COR-L47 (cell line): Measurements from ENCODE around the gene BRI3BP.
"Not testable (repeated sequence)": the region's sequence is repeated elsewhere in the genome, so short reads cannot be mapped to it uniquely, and the experiment has no call there.

Source experiments
- DNase-seq: peaks from one replicate; lab custom pipeline; 2025; lab: John Stamatoyannopoulos, UW

BRI3BP gene

DNA sequence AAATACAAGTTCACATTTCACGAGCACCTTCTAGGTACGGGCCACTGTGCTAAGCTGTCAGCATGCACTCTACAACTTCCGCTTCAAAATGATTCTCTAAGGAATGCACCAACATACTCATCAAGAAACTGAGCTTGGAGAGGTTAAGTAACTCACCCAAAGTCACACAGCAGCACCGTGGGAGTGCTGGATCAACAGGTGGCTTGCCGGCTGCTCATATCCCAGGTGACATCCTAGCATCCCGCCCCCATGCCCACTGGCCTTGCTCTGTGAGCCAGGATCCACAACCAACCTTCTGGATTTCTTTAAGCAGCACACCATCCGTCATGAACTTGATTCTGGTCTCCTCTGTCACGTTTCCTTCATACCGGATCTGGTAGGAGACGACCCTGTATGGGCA, 21.2 kb upstream of the BRI3BP start:
- DNase-seq: no peak

DNA sequence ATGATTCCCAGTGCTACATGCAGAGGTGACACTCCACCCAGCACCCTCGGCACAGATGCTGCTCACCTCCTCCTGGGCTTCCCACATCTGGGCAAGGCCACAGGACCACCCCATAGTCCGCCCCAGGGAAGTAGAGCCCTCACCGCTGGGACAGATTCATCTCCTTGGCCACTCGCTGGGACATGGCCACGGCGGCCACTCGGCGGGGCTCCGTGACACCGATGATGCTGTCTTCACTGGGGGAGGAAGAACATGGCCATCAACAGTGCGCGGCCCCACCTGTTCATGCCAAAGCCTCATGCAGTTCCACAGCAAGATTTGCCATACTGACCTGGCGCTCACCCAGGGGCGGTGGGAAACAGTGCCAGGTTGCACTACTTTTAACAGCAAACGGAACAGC, 18.2 kb upstream of the BRI3BP start:
- DNase-seq: no peak

- no peak for DNase-seq
Measured at GRCh38 chr12:124976999-124977398, 16.4 kb upstream of the BRI3BP start.

DNA sequence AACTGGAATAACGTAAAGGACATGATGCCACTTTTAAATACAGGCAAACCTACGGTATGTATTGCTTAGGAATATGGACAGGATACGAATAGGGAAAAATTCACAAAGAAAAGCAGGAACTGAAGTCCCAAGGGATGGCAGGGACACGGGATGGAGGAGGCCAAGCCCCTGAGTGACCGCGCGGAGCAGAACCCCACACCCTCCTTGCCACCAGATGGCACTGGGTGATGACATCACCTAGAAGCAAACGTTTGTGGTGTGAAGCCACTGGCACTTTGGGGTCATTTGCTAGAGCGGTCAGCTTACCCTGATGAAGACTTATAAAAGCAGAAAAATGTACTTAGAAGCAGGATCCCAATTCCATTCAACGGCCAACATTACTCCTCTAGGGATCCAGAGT, 13.9 kb upstream of the BRI3BP start:
- DNase-seq: no peak

- no peak for DNase-seq
Measured at GRCh38 chr12:124980098-124980892, 13.2 kb upstream of the BRI3BP start.

DNA sequence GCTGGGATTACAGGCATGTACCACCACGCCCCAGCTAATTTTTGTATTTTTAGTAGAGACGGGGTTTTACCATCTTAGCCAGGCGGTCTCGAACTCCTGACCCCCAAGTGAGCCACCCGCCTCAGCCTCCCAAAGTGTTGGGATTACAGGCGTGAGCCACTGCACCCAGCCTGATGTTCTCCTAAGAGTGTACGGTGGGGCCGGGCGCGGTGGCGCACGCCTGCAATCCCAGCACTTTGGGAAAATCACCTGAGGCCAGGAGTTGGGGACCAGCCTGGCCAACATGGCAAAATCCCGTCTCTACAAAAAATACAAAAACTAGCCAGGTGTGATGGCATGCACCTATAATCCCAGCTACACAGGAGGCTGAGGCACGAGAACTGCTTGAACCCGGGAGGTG, 6.6 kb upstream of the BRI3BP start:
- not testable (repeated sequence) for DNase-seq

DNA sequence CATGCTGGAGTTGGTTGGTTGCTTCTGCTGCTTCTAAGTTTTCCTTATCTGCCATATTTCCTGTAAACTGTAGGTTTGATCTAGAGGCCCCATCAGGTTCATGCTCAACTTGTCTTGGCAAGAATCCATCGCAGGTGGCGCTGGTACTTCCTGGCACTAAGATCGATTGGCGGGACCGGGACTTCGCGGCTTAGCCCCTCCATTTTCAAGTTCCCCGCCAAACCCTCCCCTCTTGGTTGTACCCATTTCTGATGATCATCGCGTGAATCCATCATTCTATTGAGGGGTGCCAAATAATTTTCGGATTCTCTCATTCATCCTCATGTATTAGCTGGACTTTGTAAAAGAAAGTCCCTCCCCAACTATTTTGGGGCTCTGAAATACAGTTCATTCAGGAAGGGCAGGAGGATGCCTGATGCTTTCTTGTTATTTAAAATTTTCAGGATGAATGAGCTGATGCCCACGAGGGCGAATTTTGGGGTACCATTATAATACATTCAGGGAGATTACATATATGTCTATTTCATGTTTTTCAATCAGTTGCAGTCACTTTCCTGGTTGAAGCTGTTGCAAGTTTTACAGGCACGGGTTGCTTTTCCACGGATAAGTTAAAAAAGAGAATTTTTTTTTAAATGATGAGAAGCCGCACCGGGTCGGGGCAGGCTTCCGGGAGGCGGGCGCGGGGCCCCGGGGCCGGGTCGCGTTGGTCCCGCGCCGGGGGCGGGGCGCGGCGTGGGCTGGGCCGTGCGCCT, 395 bp upstream of the BRI3BP start:
- peak; percentile 92 for DNase-seq

GRCh38 chr12:124994437-124994975, 1.1 kb downstream of the BRI3BP start:
- no peak for DNase-seq

DNA sequence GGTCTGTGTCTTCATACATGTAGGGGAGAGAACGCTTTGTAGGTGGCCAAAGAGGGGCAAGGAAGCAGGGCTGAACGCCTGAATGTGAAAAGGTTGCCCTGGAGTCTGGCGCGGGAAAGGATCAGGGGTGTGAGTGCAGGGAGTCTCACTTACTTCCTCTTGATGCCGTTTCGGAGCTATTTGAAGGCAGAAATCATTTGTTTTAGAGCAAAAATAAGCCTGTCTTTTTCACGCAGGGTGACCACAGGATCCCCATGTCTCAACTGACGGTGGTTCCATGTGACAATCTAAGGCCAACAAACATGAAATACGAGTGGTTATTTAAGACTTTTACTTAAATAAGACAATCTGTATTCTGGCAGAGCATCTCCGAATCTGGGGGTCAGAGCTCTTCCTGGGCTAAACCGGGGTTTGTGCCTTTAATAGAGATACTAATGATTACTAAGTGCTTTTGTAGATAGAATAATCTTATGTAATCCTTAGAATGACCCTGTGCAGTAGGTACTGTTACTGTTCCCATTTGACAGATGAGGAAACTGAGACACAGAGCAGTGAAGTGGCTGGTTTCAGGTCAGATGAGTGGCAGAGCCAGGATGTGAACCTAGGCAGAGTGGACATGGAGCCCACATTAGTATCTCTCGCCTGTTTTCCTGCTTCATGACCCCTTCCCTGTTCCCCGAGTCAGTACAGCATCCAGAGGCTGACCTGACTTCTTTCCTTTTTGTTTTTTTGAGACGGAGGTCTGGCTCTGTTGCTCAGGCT, 1.9 kb downstream of the BRI3BP start:
- no peak for DNase-seq

GRCh38 chr12:124998705-124999104, 5.3 kb downstream of the BRI3BP start:
- no peak for DNase-seq

- no peak for DNase-seq
Measured at GRCh38 chr12:125001636-125002035, 8.2 kb downstream of the BRI3BP start.

DNA sequence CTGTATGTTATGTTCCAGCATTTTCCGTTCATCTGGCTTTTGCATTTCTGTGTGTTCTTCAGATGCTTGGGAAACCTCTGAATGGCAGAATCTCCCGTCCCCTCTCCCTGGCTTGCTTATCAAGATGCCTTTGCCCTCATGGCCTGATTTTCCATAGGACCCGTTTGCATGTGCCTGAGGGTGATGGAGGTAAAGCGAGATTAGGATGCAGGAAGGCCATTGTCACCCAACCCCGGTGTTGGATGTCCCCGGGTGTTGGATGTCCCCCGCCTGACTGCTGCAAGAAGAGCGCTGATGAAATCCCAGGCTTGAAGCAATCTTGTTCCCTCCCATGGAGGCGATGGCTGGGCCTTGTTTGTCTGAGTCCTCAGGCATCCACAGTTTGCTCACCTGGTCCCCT, 9.6 kb downstream of the BRI3BP start:
- no peak for DNase-seq

DNA sequence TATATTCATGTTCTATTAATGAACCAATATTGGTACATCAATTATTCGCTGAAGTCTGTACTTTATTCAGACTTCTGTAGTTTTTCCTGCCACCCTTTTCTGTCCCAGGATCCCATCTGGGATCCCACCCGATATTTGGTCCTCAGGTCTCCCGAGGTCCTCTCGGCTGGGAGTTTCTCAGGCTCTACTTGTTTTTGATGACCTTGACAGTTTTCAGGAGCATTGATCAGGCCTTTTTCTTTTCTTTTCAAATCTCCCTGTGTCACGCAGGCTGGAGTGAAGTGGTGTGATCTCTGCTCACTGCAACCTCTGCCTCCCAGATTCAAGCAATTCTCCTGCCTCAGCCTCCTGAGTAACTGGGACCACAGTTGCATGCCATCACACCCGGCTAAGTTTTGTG, 11.2 kb downstream of the BRI3BP start:
- no peak for DNase-seq

DNA sequence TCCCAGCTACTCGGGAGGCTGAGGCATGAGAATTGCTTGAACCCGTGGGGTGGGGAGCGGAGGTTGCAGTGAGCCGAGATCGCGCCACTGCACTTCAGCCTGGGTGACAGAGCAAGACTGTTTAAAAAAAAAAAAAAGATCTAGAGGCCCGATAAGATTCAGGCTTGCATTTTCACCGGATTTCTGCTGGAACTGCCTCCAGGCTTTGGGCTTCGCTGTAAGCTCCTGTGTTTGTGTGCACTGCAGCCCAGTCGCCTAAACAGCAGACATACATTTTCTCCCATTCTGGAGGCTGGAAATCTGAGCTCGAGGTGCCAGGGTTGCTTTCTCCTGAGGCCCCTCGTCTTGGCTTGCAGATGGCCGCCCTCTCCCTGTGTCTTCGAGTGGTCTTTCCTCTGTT, 12.2 kb downstream of the BRI3BP start:
- no peak for DNase-seq

DNA sequence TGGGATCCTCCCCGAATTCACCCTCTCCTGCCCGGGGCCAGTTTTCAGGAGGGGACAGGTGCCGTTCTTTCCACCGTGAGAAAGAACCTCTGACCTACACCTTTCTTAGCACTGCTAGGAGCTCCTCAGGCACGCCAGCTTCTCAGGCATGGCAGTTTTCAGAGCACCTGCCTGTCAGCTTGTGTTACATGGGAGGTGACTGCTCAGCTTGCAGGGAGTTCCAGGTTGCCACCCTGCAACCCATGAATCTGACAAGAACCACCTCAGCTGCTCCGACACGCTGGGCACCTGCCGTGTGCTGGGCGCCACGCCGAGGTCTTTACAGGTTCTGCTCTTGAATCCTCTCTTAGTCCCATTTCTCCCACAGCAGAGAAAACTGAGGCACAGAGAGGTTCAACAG, 12.9 kb downstream of the BRI3BP start:
- no peak for DNase-seq

DNA sequence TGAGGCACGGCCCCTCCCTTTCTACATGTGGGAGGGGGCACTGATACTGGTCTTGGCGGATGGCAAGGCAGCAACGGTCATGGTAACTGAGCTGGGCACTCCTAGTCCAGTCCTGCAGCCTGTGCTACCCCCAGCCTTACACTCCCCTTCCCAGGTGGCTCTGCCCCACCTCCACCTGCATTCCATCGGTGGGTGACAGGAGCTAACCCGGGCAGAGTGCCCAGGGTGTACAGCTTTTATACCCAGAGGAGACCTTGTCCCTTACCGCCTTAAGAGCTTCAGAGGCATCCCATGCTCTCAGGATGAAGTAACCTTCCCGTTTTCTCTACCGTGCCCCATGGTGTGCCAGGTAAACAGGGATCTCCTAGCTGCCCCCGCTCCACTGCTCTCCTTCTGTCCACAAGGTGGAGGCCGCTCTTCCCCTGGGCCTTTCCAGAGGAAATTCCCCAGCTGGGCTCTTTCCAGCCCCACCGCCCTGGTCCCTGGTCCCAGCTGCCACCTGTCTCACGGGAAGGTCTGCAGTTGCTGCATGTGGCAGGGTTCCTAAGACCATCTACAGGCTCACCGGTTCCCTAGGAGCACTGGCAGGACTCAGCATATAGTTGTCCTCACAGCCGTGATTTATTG, 20.5 kb downstream of the BRI3BP start:
- DNase-seq: no peak

DNA sequence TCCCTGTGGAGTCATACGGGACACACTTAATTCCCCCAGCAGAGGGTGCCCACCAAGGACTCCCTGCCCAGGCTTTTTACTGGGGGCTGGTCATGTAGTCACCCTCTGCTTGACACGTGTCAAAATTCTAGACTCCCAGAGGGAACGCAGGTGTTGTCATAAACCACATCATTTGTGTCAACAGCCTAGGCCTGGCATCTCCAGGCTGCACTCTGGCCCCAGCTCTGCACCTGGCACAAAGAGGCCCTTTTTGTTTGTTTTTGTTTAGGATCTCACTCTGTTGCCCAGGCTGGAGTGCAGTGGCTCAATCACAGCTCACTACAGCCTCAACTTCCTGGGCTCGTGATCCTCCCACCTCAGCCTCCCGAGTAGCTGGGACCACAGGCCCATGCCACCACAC, 21.1 kb downstream of the BRI3BP start:
- no peak for DNase-seq

GRCh38 chr12:125015680-125016310, 22.4 kb downstream of the BRI3BP start:
- no peak for DNase-seq

DNA sequence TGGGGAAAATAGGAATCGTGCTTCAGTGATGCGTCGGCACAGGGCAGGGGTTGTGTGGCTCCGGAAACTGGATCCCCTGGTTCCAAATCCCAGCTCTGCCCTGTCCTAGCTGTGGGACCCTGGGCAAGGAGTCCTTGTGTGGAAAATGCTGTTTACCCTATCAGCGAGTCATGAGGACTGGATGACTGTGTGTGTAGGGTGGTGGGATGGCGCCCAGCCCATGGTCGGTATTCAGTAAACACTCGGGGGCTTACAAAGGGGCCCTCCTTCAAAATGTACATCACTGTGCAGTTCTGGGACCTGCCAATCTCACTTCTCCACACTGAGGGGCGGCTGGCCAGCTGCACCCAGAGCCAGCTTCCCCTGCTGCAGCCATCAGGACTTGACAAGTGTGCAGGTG, 24.4 kb downstream of the BRI3BP start:
- DNase-seq: no peak

GRCh38 chr12:125018356-125018755, 24.9 kb downstream of the BRI3BP start:
- no peak for DNase-seq

- no peak for DNase-seq
Measured at GRCh38 chr12:125021096-125021495, 27.7 kb downstream of the BRI3BP start.

DNA sequence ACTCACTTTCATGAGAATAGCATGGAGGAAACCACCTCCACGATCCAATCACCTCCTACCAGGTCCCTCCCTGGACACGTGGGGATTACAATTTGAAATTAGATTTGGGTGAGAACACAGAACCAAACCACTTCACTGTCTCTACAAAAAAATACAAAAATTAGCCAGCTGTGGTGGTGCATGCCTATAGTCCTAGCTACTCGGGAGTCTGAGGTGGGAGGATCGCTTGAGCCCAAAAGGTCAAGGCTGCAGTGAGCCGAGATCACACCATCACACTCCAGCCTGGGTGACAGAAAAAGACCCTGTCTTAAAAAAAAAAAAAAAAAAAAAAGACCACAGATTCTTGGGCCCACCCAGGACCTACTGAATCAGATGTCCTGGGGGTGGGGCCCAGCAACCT, 28.3 kb downstream of the BRI3BP start:
- no peak for DNase-seq
